Hepatocyte (in vitro differentiated cells): ENCODE data around the gene SLX9.

ENCODE experiments used
- CTCF ChIP-seq: fragments of 200-600 bp; sonication (generic); IDR thresholded peaks from 2 replicates; pipeline ENCODE4 v1.5.1; 2016; ENCODE audit warnings: antibody characterized with exemption, mild to moderate bottlenecking; ENCODE audit not compliant: poor library complexity
- EZH2 ChIP-seq: fragments of 200-600 bp; sonication (generic); IDR thresholded peaks from 2 replicates; pipeline ENCODE4 v1.6.1; 2016; ENCODE audit warnings: antibody characterized with exemption, mild to moderate bottlenecking, borderline replicate concordance

GRCh38 chr21:44890961-44891541, 48.8 kb upstream of the SLX9 start:
- no peak for TF ChIP-seq CTCF
- TF ChIP-seq EZH2, result no peak
